Measurements from ENCODE around the gene PJA2. TPM values are rescaled to one million over a fixed set of nuclear protein-coding genes. Genes with fewer than 3 reads are reported as not detected.
"Not testable (repeated sequence)": the region's sequence is repeated elsewhere in the genome, so short reads cannot be mapped to it uniquely, and the experiment has no call there.

PJA2 gene
- total RNA-seq, 4 donors from 2014 or later: 37.6 to 64.9 (median 58.7) TPM

DNA sequence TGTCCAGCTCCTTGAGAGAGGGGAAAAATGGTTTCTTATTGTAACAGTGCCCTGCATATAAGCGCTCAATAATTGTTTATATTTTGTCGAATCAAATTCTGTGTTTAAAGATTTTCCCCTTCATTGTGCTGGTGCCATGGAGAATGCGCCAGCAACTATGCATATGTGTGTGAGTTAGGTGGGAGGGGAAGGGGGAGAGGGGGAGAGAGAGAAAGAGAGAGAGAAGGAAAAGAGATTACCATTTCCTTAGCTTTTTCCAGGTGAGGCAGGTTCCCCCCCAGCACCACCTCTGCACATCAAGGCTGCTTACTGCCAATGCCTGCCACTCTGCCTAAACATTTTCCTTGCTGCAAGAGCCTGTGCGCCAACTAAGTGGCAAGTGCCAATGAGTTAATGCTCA is 111.0 kb downstream of the PJA2 start:
- TF ChIP-seq, protein P1, sequence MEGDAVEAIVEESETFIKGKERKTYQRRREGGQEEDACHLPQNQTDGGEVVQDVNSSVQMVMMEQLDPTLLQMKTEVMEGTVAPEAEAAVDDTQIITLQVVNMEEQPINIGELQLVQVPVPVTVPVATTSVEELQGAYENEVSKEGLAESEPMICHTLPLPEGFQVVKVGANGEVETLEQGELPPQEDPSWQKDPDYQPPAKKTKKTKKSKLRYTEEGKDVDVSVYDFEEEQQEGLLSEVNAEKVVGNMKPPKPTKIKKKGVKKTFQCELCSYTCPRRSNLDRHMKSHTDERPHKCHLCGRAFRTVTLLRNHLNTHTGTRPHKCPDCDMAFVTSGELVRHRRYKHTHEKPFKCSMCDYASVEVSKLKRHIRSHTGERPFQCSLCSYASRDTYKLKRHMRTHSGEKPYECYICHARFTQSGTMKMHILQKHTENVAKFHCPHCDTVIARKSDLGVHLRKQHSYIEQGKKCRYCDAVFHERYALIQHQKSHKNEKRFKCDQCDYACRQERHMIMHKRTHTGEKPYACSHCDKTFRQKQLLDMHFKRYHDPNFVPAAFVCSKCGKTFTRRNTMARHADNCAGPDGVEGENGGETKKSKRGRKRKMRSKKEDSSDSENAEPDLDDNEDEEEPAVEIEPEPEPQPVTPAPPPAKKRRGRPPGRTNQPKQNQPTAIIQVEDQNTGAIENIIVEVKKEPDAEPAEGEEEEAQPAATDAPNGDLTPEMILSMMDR (IDR thresholded peaks at IDR 0.05 in 4 of 5, conservative IDR thresholded peaks at IDR 0.05 in 1 of 5): no peak
- no peak for TF ChIP-seq POLR2A (IDR thresholded peaks at IDR 0.05)
- intact Hi-C loops (cut with DNase I; ENCODE audit: low total_unique reads): no loop called here
- H3K4me1 ChIP-seq: no peaks in the 10 kb centered on the region
- H3K4me3 ChIP-seq: no peak overlapping the region
- H3K27me3 ChIP-seq: no peaks in the 10 kb centered on the region
- no peaks in the 10 kb centered on the region for H3K36me3 ChIP-seq
- H3K27ac ChIP-seq: no peak overlapping the region
- in situ Hi-C loops (cut with MboI; ENCODE audit: low sequenced_read_pairs in 4 of 4): no loop called here
- no peak for DNase-seq
- H3K9me3 ChIP-seq: no peaks in the 10 kb centered on the region
- ATAC-seq: no peak

DNA sequence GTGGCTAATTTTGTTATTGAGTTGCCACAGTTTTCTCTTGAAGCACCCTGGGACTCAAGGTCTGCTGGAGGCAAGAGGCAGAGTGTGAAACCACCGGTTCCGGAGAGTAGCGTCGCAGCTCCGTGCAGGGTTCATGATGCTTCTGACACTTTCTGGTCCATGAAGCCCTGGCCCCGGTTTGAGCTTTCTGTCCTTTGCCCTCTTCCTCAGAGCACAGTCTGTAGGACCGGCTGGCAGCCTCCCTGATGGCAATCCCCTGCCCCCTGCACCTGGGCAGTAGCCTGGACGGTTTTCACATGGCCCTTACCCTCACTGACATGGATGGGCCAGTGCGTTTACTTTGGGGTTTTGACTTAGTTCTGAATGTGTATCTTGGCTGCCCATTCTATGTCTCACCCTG is 111.9 kb downstream of the PJA2 start:
- Histone ChIP-seq H3K27me3 (no peaks in the 10 kb centered on the region), H3K4me1 (no peaks in the 10 kb centered on the region), H3K27ac (no peak overlapping the region), H3K4me3 (no peak overlapping the region), H3K36me3 (no peaks in the 10 kb centered on the region), H3K9me3 (no peaks in the 10 kb centered on the region)
- DNase-seq (no peak), ATAC-seq (no peak)
- TF ChIP-seq, protein P1 (IDR thresholded peaks at IDR 0.05 in 4 of 5, conservative IDR thresholded peaks at IDR 0.05 in 1 of 5): no peak
- no peak for TF ChIP-seq POLR2A (IDR thresholded peaks at IDR 0.05)
- intact Hi-C loops (cut with DNase I; ENCODE audit: low total_unique reads): no loop called here
- in situ Hi-C loops (cut with MboI; ENCODE audit: low sequenced_read_pairs in 4 of 4): no loop called here

DNA sequence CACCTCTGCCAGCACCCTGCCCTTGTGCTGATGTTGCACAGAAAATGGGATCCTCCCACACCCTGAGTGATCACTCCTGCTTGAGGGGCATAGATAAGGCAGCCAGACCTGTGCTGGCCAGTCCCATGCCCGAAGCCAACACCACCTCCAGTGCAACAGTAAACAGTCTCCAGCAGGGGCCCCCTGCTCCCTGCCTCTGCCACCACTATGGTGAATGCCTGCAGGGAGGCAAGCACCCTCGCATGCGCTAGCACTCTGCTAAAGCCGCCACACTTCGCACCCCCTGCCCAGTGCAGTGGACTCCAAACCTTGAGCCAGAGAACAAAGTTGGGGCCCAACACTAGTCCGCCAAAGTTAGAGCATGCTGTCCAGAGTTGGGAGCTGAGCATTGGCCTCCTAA is 118.7 kb downstream of the PJA2 start:
- Histone ChIP-seq H3K27ac (no peak overlapping the region), H3K27me3 (no peaks in the 10 kb centered on the region), H3K4me1 (no peaks in the 10 kb centered on the region), H3K9me3 (no peaks in the 10 kb centered on the region), H3K36me3 (no peaks in the 10 kb centered on the region), H3K4me3 (no peak overlapping the region)
- ATAC-seq: no peak
- TF ChIP-seq, protein P1 (IDR thresholded peaks at IDR 0.05 in 4 of 5, conservative IDR thresholded peaks at IDR 0.05 in 1 of 5): no peak
- TF ChIP-seq POLR2A (IDR thresholded peaks at IDR 0.05): no peak
- DNase-seq: no peak
- intact Hi-C loops (cut with DNase I; ENCODE audit: low total_unique reads) (no loop called here), in situ Hi-C loops (cut with MboI; ENCODE audit: low sequenced_read_pairs in 4 of 4) (no loop called here)

DNA sequence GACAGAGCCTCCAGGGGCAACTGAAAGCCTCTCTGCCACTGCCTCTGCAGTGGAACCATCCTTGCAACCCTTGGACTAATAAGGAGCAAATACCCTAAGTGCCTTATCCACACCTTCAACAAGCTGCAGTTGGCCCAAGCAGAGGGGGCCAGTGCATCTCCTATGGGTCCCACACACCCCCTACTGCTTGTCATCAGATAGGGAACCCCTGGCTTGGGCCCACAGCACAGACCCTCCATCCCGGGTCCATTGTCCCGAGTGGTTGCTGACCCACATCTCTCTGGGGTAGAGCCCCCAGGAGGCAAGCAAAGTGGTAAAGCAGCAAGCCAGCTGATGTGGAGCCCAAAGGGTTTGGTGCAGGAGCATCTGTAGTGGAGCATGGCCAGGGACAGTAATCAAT is 119.5 kb downstream of the PJA2 start:
- in situ Hi-C loops (cut with MboI; ENCODE audit: low sequenced_read_pairs in 4 of 4): no loop called here
- intact Hi-C loops (cut with DNase I; ENCODE audit: low total_unique reads): no loop called here
- no peaks in the 10 kb centered on the region for H3K4me1 ChIP-seq
- H3K36me3 ChIP-seq: no peaks in the 10 kb centered on the region
- DNase-seq (no peak), ATAC-seq (no peak)
- no peaks in the 10 kb centered on the region for H3K27me3 ChIP-seq
- no peak overlapping the region for H3K4me3 ChIP-seq
- H3K27ac ChIP-seq: no peak overlapping the region
- TF ChIP-seq, protein P1 (IDR thresholded peaks at IDR 0.05 in 4 of 5, conservative IDR thresholded peaks at IDR 0.05 in 1 of 5): no peak
- TF ChIP-seq POLR2A (IDR thresholded peaks at IDR 0.05): no peak
- H3K9me3 ChIP-seq: no peaks in the 10 kb centered on the region

DNA sequence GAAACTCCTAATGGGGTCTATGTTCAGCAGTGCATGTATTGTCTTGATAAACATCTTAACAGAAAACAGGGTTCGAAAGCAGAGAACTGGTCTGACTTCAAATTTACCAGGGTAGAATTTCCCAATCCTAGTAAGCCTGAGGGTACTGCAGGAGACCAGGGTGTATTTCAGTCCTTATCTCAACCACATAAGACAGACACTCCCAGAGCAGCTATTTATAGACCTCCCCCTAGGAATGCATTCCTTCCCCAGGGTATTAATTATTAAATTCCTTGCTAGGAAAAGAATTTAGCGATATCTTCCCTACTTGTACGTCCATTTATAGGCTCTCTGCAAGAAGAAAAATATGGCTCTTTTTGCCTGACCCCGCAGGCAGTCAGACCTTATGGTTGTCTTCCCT is 123.1 kb downstream of the PJA2 start:
- H3K36me3 ChIP-seq; intact Hi-C loops (cut with DNase I; ENCODE audit: low total_unique reads); H3K27ac ChIP-seq; H3K9me3 ChIP-seq; H3K4me1 ChIP-seq; ATAC-seq; in situ Hi-C loops (cut with MboI; ENCODE audit: low sequenced_read_pairs in 4 of 4); H3K27me3 ChIP-seq; H3K4me3 ChIP-seq; DNase-seq: not testable (repeated sequence)
